Left lobe of liver (tissue), 2 donors: Measurements from ENCODE around the gene YRDC. TPM values are rescaled to one million over a fixed set of nuclear protein-coding genes. Genes with fewer than 3 reads are reported as not detected.

Source experiments
- ATAC-seq: fragments of 200-7000 bp; cut with Tn5 transposase; one replicate; pipeline ENCODE4 v1.9.1; 2020; ENCODE audit warnings: mild to moderate bottlenecking, moderate library complexity
- DNase-seq: peaks from one replicate; pipeline ENCODE4 v3.0.0-alpha.2; 2020; ENCODE audit warnings: low spot score
- total RNA-seq: library from RNA; stranded (reverse); gene quantifications from one replicate; pipeline ENCODE4 v1.2.1, GENCODE V29; 2021
- donor health status: DM: no; HTN: no; CAD: no; lungs with moderate emphysema.
- donor health status: DM: no; HTN: yes; CAD: no.

The YRDC gene, protein sequence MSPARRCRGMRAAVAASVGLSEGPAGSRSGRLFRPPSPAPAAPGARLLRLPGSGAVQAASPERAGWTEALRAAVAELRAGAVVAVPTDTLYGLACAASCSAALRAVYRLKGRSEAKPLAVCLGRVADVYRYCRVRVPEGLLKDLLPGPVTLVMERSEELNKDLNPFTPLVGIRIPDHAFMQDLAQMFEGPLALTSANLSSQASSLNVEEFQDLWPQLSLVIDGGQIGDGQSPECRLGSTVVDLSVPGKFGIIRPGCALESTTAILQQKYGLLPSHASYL
- 4.8 TPM for total RNA-seq

- ATAC-seq: peak; percentile 85
- peak; percentile 95 for DNase-seq
These were observed at the start of gene YRDC, which contains the start of gene C1orf122 for GRCh38 chr1:37807555-37808368. TSS of gene YRDC (minus strand) at chr1:37808208. CDS start at chr1:37808180, 28 bp downstream. TSS of gene C1orf122 (plus strand) at chr1:37807790. CDS start at chr1:37808405, 615 bp downstream.

- DNase-seq (no peak), ATAC-seq (no peak)
These were observed 46.4 kb upstream of the YRDC start for GRCh38 chr1:37854406-37854805.

DNA sequence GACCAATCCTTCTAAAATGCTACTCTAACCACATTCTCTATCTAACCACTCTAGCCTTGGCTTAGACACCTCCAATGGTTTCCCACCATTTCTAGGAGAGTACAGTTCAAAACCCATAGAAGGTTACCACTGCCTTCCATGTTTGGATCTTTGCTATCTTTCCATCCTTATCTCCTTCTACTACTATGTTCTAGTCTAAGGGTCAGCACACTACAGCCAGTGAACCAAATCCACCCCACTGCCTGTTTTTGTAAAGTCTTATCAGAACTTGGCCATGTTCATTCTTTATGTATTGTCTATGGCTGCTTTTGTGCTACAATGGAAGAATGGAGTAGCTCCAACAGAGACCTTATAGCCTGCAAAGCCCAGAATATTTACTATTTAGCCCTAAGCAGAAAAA is 45.1 kb upstream of the YRDC start:
- ATAC-seq (no peak), DNase-seq (no peak)

DNA sequence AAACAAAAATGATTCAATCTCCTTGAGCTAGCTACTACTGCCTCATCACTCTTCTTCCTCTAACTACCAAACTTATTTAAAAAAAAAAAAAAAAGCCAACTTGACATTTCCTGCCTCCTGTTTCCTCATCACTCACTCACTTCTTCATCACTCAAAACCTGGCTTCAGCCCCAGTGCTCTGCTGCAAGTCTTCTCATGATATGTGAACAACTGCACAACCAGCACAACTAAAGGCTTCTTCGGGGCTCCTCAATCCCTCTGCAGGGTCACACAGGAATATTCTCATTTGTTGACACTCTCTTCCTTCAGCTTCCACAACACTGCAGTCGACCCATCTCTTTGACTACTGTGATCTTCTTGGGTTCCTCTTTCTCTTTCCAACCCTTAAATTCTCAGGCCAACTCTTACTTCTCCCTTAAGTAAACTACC is 43.8 kb upstream of the YRDC start:
- ATAC-seq: peak; percentile 14
- no peak for DNase-seq

DNA sequence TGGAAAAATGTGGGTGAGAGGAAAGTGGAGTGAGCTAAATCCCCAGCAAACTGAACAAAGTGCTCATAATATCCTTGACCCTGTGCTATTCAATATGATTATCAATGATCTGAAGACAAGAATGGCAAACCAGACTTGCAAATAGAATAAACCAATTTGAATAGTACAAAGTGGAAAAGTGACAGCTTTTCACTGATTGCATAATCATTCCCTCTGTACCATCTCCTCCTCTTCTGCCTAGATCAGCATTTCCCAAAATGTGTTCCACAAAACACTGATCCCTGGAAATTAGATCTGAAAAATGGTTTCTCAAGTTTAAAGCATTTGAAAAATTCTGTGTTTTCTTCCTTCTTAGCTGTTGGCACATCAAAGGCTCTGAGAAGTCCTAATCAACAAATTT is 43.3 kb upstream of the YRDC start:
- DNase-seq (no peak), ATAC-seq (peak; percentile 75)

- no peak for ATAC-seq
- DNase-seq: no peak
These were observed 42.4 kb upstream of the YRDC start for GRCh38 chr1:37850352-37850955.

GRCh38 chr1:37849480-37849879 is 41.5 kb upstream of the YRDC start:
- ATAC-seq (no peak), DNase-seq (no peak)

DNA sequence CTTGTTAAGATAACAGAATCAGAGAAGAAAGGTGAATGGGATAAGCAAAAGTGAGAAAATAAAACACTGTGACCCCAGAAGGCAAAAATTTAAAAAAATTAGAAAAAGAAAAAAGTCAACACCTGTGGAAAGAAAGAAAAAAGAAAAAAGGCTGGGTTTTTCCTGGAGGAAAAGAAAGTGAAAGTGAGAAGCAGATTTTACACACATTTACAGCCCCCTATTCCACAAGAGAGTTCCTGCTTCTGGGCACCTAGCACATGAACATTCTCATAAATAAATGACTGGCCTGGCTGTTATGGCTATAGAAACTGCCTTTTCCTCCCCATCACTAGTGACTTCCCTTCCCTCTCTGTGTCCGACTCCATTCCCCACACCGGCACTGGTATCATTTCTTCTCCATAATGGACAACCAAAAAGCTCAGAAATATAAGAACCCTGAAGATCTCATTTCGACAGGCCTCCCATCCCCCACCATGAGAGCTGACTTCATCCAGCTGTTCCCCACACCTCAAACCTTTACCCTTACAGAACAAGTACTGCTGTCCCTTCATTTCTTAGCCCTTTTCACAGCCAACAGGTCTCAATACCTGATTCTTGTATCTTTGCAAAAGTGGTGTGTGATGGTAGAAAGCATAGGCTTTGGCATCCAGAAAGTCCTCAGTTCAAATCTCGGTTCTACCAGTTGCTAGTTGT is 38.8 kb upstream of the YRDC start:
- no peak for ATAC-seq

DNA sequence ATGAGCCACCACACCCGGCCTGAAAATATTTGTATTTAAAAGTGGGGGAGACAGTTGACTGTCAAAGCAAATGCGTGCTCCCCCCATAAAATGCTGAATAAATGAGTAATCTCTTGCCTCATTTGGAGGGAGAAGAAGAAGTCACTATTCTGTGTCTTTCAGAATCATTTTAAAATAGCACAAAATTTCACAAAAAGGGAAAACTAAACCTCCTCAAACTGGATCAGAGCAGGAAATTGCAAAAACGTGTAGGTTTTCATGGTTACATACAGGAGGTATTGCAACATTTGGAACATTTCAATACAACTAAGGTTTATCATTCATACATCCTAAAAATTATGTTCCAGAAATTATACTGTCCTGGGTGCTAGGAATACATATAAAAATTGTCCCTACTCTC is 37.8 kb upstream of the YRDC start:
- ATAC-seq: no peak

More for the DNA sequence above, 38.8 kb upstream of the YRDC start:
- no peak for DNase-seq

DNA sequence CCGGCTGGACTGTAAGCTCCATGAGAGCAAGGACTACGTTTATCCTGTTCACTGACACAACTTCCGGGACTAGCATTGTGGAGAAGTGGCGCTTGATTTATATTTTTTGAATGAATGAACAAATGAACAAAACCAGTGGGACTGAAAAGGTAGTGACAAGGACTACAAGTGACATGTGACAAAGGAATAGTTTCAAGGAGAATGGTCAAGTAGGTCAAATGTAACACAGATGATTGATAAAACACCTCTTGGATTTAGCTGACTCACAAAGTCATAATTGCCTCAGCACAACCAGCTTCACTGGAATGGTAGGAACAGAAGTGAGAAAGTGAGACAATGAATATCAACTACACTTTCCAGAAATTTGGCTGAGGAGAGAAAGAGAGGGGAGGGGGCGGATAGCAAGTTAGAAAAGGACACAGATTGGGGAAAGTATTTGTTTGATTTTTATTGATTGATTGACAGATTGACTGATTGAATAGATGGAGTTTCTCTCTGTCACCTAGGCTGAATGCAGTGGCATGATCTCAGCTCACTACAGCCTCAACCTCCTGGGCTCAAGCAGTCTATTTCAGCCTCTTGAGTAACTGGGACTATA is 37.1 kb upstream of the YRDC start:
- DNase-seq (no peak), ATAC-seq (no peak)

More for the DNA sequence above, 37.8 kb upstream of the YRDC start:
- no peak for DNase-seq

DNA sequence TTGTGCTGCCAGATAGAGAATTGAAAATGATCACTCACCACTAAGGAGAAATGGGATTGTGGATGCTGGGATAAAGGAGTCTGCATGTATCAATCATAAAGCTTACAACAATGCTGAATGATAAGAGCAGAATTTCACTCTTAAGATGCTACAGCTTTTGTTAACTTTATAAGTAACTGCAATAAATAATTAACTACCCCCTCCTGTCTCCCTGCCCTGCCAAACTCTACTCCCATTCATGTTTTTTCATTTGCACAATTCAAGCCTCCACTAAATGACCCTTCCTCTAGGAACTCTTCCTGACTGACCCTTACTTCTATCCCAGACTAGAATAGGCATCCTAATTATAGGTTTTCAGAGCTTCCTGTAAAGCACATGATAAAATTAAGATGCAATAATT is 36.5 kb upstream of the YRDC start:
- DNase-seq (no peak), ATAC-seq (peak; percentile 43)

GRCh38 chr1:37841652-37842051 is 33.6 kb upstream of the YRDC start:
- no peak for ATAC-seq

DNA sequence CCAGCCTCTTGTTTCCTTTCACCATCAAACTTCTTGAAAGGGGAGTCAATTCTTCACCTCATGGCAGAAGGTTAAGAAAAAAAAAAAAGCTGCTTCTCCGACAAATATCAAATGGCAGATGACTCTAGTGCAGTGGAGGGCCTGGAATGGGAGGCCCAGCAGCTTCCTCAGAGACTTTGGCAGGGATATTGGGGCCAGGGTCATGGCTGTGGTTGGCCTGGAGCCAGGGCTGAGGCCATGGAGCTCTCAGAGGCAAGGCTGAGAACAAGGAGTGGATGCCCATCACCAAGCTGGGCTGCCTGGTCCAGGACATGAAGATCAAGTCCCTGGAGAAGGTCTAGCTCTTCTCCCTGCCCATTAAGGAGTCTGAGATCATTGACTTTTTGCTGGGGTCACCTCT is 32.7 kb upstream of the YRDC start:
- ATAC-seq (no peak), DNase-seq (no peak)

More at GRCh38 chr1:37841652-37842051, 33.6 kb upstream of the YRDC start:
- no peak for DNase-seq

DNA sequence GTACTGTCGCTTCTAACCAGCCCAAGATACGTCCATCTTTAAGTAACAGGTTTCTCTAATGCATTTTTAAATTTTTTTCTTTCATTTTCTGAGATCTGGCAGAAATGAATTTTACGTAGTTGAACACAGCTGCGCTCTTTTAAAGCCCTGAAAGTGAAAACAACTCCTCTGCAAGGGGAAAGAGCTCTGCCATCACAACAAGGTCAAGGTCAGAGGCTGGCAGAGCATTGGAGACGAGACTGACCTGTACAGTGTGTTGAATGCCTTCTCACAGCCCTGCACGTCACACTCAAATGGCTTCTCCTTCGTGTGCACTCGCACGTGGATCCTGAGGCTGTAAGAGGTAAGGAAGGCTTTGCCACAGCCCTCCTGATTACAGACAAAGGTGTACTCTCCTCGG is 31.7 kb upstream of the YRDC start:
- ATAC-seq: no peak
- no peak for DNase-seq

- DNase-seq (no peak), ATAC-seq (no peak)
These were observed 28.8 kb upstream of the YRDC start for GRCh38 chr1:37836788-37837187.

DNA sequence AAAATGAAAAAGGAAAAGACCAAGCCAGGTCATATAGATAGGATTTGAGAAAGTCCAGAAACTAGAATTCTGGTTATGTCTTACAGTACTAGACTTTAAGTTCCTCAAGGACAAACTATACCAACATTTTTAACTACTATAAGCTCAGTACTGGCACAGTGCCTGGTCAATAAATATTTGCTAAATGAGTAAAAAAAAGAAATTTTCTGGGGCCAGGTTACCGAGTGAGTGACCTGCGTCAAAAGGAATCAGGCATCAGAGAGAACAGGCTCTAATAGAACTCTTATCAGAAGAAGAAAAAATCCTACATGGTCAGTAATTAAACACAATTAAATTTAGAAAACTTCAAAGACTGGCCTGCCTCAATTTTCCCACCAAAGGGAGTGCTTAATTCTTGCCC is 23.8 kb upstream of the YRDC start:
- ATAC-seq (no peak), DNase-seq (no peak)

- ATAC-seq (no peak), DNase-seq (no peak)
These were observed 23.1 kb upstream of the YRDC start for GRCh38 chr1:37831109-37831508.

DNA sequence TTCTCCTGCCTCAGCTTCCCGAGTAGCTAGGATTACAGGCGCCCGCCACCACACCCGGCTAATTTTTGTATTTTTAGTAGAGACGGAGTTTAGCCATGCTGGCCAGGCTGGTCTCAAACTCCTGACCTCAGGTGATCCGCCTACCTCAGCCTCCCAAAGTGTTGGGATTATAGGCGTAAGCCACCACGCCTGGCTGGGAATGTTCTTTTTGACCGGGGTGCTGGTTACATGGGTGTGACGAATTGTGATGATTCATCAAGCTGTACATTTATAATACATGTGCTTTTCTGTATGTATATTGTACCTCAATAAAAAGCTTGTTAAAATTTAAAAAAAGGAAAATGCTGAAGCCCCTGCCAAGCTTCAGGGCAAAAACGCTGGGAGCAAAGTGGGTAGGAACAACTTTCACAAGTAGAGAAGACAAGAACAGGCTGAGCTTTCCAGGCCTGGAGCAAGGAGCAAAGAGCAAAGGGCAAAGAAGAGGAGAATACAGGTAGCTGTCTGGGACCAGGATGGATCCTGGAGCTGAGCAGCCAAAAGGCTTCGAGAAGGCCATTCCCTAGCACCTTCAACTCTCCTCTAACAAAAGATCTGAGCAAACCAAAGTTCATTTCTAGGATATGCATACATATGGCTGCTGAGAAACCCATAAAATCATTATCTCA is 20.5 kb upstream of the YRDC start:
- ATAC-seq: peak; percentile 79

DNA sequence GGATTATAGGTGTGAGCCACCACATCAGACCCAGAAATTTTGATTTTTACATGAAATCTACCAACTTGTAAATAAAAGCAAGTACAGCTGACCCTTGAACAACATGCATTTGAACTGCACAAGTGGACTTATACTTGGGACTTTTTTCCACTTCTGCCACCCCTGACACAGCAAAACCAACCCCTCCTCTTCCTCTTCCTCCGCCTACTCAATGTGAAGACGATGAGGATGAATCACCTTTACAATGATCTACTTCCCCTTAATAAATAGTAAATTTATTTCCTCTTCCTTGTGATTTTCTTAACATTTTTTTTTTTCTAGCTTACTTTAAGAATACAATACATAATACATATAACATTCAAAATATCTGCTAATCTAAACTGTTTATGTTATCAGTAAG is 17.5 kb upstream of the YRDC start:
- ATAC-seq (no peak), DNase-seq (no peak)

More for the DNA sequence above, 20.5 kb upstream of the YRDC start:
- DNase-seq: no peak

DNA sequence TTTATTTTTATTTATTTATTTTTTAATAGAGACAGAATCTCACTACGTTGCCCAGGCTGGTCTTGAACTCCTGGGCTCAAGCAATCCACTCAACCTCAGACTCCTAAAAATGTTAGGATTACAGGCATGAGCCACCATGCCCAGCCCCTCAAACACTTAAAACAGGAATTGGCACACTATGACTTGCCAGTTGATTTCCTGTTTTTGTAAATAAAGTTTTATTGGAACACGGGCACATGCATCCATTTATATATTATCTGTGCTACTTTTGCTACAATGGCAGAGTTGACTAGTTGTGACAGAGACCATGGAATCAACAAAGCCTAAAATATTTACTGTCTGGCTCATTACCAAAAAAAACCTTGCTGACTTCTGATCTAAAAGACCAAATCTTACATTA is 16.0 kb upstream of the YRDC start:
- DNase-seq (no peak), ATAC-seq (no peak)
